ENCODE results near the gene SCCPDH. TPM values are rescaled to one million over a fixed set of nuclear protein-coding genes. Genes with fewer than 3 reads are reported as not detected.

The SCCPDH gene
- total and polyA plus RNA-seq, 2 of the 13 experiments (the other 11 are each of a cell fraction or from before 2014, with no cell fraction given): 36.7 to 62.3 TPM

DNA sequence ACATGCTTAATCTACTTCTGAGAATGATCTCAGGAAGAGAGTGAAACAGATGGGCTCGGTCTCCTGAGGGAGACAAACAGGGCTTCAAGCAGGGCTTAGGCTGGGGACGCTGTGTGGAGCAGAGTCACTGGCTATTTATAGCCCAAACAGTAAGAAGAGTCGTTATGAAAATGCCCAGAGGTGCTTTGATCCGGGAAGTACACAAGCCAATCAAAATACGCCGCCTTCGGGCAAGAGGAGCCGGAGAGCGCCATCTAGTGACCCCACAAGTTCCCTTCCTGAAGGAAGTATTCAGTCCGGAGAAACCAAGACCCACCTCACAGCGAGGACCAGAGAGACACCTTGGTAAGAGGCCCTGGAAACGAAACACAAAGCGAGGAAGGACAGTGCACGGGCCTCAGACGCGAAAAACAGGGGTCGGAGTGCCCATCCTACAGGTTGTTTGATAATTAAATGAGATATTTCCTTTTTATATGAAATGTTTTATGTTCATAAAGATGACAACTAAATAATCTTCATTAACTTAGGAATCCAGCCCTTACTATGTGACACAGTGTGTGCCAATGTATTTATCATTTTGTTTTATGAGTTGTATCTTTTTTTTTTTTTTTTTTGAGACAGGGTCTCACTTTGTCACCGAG, 25.0 kb upstream of the SCCPDH start (continued):
- TF ChIP-seq, protein P1, sequence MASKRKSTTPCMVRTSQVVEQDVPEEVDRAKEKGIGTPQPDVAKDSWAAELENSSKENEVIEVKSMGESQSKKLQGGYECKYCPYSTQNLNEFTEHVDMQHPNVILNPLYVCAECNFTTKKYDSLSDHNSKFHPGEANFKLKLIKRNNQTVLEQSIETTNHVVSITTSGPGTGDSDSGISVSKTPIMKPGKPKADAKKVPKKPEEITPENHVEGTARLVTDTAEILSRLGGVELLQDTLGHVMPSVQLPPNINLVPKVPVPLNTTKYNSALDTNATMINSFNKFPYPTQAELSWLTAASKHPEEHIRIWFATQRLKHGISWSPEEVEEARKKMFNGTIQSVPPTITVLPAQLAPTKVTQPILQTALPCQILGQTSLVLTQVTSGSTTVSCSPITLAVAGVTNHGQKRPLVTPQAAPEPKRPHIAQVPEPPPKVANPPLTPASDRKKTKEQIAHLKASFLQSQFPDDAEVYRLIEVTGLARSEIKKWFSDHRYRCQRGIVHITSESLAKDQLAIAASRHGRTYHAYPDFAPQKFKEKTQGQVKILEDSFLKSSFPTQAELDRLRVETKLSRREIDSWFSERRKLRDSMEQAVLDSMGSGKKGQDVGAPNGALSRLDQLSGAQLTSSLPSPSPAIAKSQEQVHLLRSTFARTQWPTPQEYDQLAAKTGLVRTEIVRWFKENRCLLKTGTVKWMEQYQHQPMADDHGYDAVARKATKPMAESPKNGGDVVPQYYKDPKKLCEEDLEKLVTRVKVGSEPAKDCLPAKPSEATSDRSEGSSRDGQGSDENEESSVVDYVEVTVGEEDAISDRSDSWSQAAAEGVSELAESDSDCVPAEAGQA (IDR thresholded peaks at IDR 0.05; ENCODE audit: low read depth): no peak
- TF ChIP-seq, protein P1 (CRISPR knock-in tag; IDR thresholded peaks at IDR 0.05; ENCODE audit: borderline replicate concordance): no peak
- no peak for TF ChIP-seq ATM (IDR thresholded peaks at IDR 0.05; ENCODE audit: borderline replicate concordance)
- TF ChIP-seq, protein P2, sequence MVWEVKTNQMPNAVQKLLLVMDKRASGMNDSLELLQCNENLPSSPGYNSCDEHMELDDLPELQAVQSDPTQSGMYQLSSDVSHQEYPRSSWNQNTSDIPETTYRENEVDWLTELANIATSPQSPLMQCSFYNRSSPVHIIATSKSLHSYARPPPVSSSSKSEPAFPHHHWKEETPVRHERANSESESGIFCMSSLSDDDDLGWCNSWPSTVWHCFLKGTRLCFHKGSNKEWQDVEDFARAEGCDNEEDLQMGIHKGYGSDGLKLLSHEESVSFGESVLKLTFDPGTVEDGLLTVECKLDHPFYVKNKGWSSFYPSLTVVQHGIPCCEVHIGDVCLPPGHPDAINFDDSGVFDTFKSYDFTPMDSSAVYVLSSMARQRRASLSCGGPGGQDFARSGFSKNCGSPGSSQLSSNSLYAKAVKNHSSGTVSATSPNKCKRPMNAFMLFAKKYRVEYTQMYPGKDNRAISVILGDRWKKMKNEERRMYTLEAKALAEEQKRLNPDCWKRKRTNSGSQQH (CRISPR knock-in tag; IDR thresholded peaks at IDR 0.05; ENCODE audit: low read depth): no peak
- TF ChIP-seq ELF3 (CRISPR knock-in tag; IDR thresholded peaks at IDR 0.05): peak; percentile 84; the same call in 1 of the 2 replicates
- TF ChIP-seq HCFC1 (IDR thresholded peaks at IDR 0.05; ENCODE audit: low read depth, low read length): no peak
- TF ChIP-seq NFE2L1 (CRISPR knock-in tag; IDR thresholded peaks at IDR 0.05; ENCODE audit: borderline replicate concordance): no peak
- no peak for TF ChIP-seq ZNF3 (CRISPR knock-in tag; IDR thresholded peaks at IDR 0.05)
- no peak for TF ChIP-seq ZNF816 (CRISPR knock-in tag; IDR thresholded peaks at IDR 0.05; ENCODE audit: borderline replicate concordance)
- TF ChIP-seq NFIB (CRISPR knock-in tag; IDR thresholded peaks at IDR 0.05; ENCODE audit: borderline replicate concordance): no peak
- no peak for TF ChIP-seq HHEX (CRISPR knock-in tag; IDR thresholded peaks at IDR 0.05)
- no peak for TF ChIP-seq ZNF160 (CRISPR knock-in tag; IDR thresholded peaks at IDR 0.05)
- no peak for TF ChIP-seq ZNF790 (CRISPR knock-in tag; IDR thresholded peaks at IDR 0.05; ENCODE audit: borderline replicate concordance)
- TF ChIP-seq, protein P3, sequence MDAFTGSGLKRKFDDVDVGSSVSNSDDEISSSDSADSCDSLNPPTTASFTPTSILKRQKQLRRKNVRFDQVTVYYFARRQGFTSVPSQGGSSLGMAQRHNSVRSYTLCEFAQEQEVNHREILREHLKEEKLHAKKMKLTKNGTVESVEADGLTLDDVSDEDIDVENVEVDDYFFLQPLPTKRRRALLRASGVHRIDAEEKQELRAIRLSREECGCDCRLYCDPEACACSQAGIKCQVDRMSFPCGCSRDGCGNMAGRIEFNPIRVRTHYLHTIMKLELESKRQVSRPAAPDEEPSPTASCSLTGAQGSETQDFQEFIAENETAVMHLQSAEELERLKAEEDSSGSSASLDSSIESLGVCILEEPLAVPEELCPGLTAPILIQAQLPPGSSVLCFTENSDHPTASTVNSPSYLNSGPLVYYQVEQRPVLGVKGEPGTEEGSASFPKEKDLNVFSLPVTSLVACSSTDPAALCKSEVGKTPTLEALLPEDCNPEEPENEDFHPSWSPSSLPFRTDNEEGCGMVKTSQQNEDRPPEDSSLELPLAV (CRISPR knock-in tag; conservative IDR thresholded peaks at IDR 0.05; ENCODE audit: low read depth): no peak
- TF ChIP-seq, protein P4, sequence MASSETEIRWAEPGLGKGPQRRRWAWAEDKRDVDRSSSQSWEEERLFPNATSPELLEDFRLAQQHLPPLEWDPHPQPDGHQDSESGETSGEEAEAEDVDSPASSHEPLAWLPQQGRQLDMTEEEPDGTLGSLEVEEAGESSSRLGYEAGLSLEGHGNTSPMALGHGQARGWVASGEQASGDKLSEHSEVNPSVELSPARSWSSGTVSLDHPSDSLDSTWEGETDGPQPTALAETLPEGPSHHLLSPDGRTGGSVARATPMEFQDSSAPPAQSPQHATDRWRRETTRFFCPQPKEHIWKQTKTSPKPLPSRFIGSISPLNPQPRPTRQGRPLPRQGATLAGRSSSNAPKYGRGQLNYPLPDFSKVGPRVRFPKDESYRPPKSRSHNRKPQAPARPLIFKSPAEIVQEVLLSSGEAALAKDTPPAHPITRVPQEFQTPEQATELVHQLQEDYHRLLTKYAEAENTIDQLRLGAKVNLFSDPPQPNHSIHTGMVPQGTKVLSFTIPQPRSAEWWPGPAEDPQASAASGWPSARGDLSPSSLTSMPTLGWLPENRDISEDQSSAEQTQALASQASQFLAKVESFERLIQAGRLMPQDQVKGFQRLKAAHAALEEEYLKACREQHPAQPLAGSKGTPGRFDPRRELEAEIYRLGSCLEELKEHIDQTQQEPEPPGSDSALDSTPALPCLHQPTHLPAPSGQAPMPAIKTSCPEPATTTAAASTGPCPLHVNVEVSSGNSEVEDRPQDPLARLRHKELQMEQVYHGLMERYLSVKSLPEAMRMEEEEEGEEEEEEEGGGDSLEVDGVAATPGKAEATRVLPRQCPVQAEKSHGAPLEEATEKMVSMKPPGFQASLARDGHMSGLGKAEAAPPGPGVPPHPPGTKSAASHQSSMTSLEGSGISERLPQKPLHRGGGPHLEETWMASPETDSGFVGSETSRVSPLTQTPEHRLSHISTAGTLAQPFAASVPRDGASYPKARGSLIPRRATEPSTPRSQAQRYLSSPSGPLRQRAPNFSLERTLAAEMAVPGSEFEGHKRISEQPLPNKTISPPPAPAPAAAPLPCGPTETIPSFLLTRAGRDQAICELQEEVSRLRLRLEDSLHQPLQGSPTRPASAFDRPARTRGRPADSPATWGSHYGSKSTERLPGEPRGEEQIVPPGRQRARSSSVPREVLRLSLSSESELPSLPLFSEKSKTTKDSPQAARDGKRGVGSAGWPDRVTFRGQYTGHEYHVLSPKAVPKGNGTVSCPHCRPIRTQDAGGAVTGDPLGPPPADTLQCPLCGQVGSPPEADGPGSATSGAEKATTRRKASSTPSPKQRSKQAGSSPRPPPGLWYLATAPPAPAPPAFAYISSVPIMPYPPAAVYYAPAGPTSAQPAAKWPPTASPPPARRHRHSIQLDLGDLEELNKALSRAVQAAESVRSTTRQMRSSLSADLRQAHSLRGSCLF (CRISPR knock-in tag; IDR thresholded peaks at IDR 0.05; ENCODE audit: borderline replicate concordance): no peak
- no peak for TF ChIP-seq ZNF326 (CRISPR knock-in tag; IDR thresholded peaks at IDR 0.05; ENCODE audit: borderline replicate concordance)

All from HepG2 (cell line).